C4-2B (cell line): Measurements from ENCODE around the gene STAG3.
"Not testable (repeated sequence)": the region's sequence is repeated elsewhere in the genome, so short reads cannot be mapped to it uniquely, and the experiment has no call there.

Experiments
- H3K27ac ChIP-seq: fragments of 450-650 bp; 2 replicates; pipeline ENCODE4 v1.5.1; 2017
- CTCF ChIP-seq: fragments of 450-650 bp; conservative IDR thresholded peaks from 2 replicates; pipeline ENCODE4 v1.5.1; 2017; ENCODE audit warnings: mild to moderate bottlenecking
- ZFX ChIP-seq: fragments of 450-650 bp; IDR thresholded peaks from 2 replicates; pipeline ENCODE4 v1.6.1; 2017

Gene STAG3

GRCh38 chr7:100185726-100186125, 8.0 kb downstream of the STAG3 start:
- TF ChIP-seq CTCF (no peak), ZFX (no peak)
- H3K27ac ChIP-seq: no peak overlapping the region

DNA sequence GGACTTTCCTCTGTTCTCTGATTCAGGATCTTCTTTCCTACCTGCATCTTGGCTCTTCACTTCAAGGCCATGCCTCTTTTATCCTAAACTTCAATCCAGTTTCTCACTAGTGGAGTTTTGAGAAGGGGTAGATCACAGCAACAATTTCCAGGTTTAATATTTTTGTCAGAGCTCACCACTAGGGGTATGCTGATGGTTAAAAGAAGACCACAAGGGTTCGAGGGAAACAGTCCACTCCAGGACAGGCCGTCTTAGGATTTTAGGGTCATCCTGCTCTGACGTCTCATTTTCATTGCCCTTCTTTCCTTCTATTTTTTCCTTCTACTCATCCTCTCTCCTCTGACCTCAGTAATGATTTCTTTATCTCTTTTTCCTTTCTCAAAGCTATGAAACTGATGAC, 11.3 kb downstream of the STAG3 start:
- H3K27ac ChIP-seq: no peak overlapping the region
- TF ChIP-seq CTCF (no peak), ZFX (no peak)

DNA sequence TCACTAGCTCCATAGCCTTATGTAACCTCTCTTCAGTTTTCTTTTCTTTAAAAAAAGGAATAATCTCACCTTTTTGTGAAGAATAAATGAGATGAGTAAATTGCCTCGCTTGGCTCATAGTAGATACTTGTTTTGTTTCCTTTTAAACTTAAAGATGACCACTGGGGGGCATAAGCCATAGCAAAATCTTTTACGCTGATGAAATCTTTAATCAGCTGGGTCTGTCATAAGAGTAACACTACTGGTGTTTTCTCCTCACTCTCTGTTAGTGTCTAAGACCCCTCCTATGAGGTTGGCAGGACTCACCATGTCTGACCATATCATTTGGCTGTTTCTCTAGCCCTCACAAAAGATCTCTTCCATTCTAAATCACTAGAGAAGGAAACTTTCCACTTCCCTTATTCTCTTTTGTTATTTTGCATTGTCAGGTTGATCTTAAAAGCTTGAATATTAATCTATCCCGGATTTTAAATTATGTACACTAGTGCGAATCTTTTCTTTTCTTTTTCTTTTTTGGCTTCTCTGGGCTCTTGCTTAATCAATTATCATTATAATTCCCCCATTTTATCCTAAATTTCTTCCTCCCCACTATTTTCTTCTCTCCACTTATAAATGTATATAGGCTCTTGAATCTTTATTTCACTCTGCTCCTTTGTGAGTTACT, 12.5 kb downstream of the STAG3 start:
- no peak overlapping the region for H3K27ac ChIP-seq
- TF ChIP-seq CTCF: peak; percentile 49
- no peak for TF ChIP-seq ZFX

DNA sequence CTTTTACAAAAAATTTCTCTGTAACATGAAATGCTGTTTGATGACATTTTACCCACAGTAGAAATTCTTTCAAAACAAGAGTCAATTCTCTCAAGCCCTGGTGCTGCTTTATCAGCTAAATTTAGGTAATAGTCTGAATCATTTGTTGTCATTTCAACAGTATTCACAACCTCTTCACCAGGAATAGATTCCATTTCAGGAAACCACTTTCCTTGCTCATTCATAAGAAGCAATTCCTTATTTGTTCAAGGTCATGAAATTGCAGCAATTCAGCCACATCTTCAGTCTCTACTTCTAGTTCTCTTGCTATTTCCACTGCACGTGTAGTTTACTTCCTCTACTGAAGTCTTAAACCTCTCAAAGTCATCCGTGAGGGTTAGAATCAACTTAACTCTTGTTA, 14.1 kb downstream of the STAG3 start:
- H3K27ac ChIP-seq: no peak overlapping the region
- TF ChIP-seq CTCF (no peak), ZFX (no peak)

DNA sequence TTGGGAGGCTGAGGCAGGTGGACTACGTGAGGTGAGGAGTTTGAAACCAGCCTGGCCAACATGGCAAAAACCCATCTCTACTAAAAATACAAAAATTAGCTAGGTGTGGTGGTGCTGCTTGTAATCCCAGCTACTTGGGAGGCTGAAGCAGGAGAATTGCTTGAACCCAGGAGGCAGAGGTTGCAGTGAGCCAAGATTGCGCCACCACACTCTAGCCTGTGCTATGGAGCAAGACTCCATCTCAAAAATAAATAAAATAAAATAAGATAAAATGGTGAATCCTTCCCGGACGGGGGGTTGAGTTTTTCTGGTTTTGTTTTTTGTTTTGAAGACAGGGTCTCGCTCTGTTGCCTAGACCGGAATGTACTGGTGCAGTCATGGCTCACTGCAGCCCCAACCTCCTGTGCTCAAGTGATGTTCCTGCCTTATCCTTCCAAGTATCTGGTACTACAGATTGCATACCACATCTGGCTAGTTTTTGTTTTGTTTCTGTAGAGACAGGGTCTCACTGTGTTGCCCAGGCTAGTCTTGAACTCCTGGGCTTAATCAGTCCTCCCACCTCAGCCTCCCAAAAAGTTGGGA, 14.7 kb downstream of the STAG3 start:
- not testable (repeated sequence) for H3K27ac ChIP-seq

DNA sequence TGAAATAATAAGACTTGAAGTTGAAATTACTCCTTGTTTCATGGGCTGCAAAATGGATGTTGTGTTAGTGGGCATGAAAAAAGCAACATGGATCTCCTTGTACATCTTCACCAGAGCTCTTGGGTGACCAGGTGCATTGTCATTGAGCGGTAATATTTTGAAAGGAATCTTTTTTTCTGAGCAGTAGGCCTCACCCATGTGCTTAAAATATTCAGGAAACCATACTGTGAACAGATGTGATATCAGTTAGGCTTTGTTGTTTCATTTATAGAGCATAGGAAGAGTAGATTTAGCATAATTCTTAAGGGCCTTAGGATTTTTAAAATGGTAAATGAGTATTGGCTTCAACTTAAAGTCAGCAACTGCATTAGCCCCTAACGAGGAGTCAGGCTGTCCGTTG, 15.3 kb downstream of the STAG3 start:
- H3K27ac ChIP-seq: no peak overlapping the region
- TF ChIP-seq CTCF (no peak), ZFX (no peak)

GRCh38 chr7:100195222-100195621, 17.5 kb downstream of the STAG3 start:
- no peak for TF ChIP-seq CTCF
- TF ChIP-seq ZFX: no peak
- H3K27ac ChIP-seq: no peak overlapping the region

GRCh38 chr7:100195901-100196322, 18.2 kb downstream of the STAG3 start:
- H3K27ac ChIP-seq: not testable (repeated sequence)
